ENCODE data around the gene FKRP.

GRCh38 chr19:46772170-46773017 is 26.5 kb downstream of the FKRP start:
- TF ChIP-seq POLR2AphosphoS5 (IDR thresholded peaks at IDR 0.05; ENCODE audit: low read depth, low read length) = no peak
- no peak for TF ChIP-seq SIN3A (IDR thresholded peaks at IDR 0.05; ENCODE audit: borderline replicate concordance, insufficient read depth, low read length)
- TF ChIP-seq TAF1 (IDR thresholded peaks at IDR 0.05; ENCODE audit: borderline replicate concordance, insufficient read depth, low read length) = no peak
- TF ChIP-seq REST (IDR thresholded peaks at IDR 0.05; ENCODE audit: insufficient read depth in 1 of 2, low read depth in 2 of 2, low read length in 2 of 2) = no peak

All from PFSK-1 (cell line).